HEK293 (cell line): ENCODE data around the gene ARHGEF4.

Source experiments
- CTCF ChIA-PET: fragments of 350-600 bp; formaldehyde crosslinking; extraction: SDS; loops from one replicate; lab custom pipeline; 2021; ENCODE audit warnings: antibody characterized with exemption; lab: Yijun Ruan, JAX
- POLR2A ChIA-PET: fragments of 300-600 bp; formaldehyde crosslinking; extraction: SDS; loops from one replicate; lab custom pipeline; 2020; ENCODE audit warnings: antibody characterized with exemption, inconsistent platforms; lab: Yijun Ruan, JAX
- H3K27ac ChIP-seq: fragments of 200-500 bp; sonication (Bioruptor generic); 2 replicates; pipeline ENCODE4 v1.5.1; 2014; ENCODE audit warnings: low read depth, low read length, control low read depth, inconsistent platforms; ENCODE audit errors: extremely low read depth
- H3K36me3 ChIP-seq, 2 experiments: fragments of 200-500 bp in 1 of 2; sonication (Bioruptor generic) in 1 of 2; 1 replicate in 1 of 2; 2 replicates in 1 of 2; pipeline ENCODE4 v1.5.1; 2014 to 2017; ENCODE audit warnings: inconsistent platforms in 2 of 2, low read length in 2 of 2; ENCODE audit not compliant: control insufficient read depth in 2 of 2, insufficient read depth in 1 of 2
- H3K4me1 ChIP-seq: fragments of 200-500 bp; sonication (Bioruptor generic); 2 replicates; pipeline ENCODE4 v1.5.1; 2014; ENCODE audit warnings: mild to moderate bottlenecking, low read length, inconsistent platforms; ENCODE audit not compliant: control insufficient read depth, insufficient read depth
- H3K4me3 ChIP-seq: 2 replicates; pipeline ENCODE4 v1.5.1; 2011; ENCODE audit warnings: low read depth, mild to moderate bottlenecking, control low read depth, low read length, moderate library complexity
- H3K9me3 ChIP-seq: fragments of 200-500 bp; sonication (Bioruptor generic); 2 replicates; pipeline ENCODE4 v1.5.1; 2014; ENCODE audit warnings: low read depth, low read length, inconsistent platforms; ENCODE audit not compliant: control insufficient read depth, insufficient read depth
- HIC1 ChIP-seq: fragments of 450-650 bp; formaldehyde crosslinking; IDR thresholded peaks from 2 replicates; pipeline ENCODE4 v1.5.1; 2016; ENCODE audit warnings: missing biosample characterization, missing genetic modification characterization
- KLF1 ChIP-seq: fragments of 450-650 bp; formaldehyde crosslinking; IDR thresholded peaks from 2 replicates; pipeline ENCODE4 v1.5.1; 2016; ENCODE audit warnings: missing biosample characterization, missing genetic modification characterization
- OVOL3 ChIP-seq: fragments of 450-650 bp; formaldehyde crosslinking; IDR thresholded peaks from 2 replicates; pipeline ENCODE4 v1.5.1; 2016; ENCODE audit warnings: missing biosample characterization, missing genetic modification characterization
- PATZ1 ChIP-seq: fragments of 450-650 bp; formaldehyde crosslinking; IDR thresholded peaks from 2 replicates; pipeline ENCODE4 v1.5.1; 2016; ENCODE audit warnings: missing biosample characterization, missing genetic modification characterization
- SETDB1 ChIP-seq: IDR thresholded peaks from one replicate; pipeline ENCODE4 v1.6.1; 2017; ENCODE audit warnings: mild to moderate bottlenecking, low read length, moderate library complexity, mixed read lengths; ENCODE audit not compliant: insufficient read length
- SP2 ChIP-seq: fragments of 450-650 bp; formaldehyde crosslinking; IDR thresholded peaks from 2 replicates; pipeline ENCODE4 v1.5.1; 2016; ENCODE audit warnings: missing biosample characterization, missing genetic modification characterization
- TSHZ1 ChIP-seq: fragments of 450-650 bp; formaldehyde crosslinking; IDR thresholded peaks from 2 replicates; pipeline ENCODE4 v1.5.1; 2016; ENCODE audit warnings: missing biosample characterization, missing genetic modification characterization, borderline replicate concordance
- ZNF18 ChIP-seq: fragments of 450-650 bp; formaldehyde crosslinking; IDR thresholded peaks from 2 replicates; pipeline ENCODE4 v1.5.1; 2016; ENCODE audit warnings: missing biosample characterization, missing genetic modification characterization
- ZNF184 ChIP-seq: fragments of 450-650 bp; IDR thresholded peaks from 2 replicates; pipeline ENCODE4 v1.5.1; 2018; ENCODE audit warnings: missing biosample characterization, mild to moderate bottlenecking, missing genetic modification characterization
- ZNF324 ChIP-seq: fragments of 450-650 bp; formaldehyde crosslinking; IDR thresholded peaks from 2 replicates; pipeline ENCODE4 v1.5.1; 2016; ENCODE audit warnings: missing biosample characterization, missing genetic modification characterization
- ZNF362 ChIP-seq: fragments of 450-650 bp; formaldehyde crosslinking; IDR thresholded peaks from 2 replicates; pipeline ENCODE4 v1.5.1; 2016; ENCODE audit warnings: missing biosample characterization, missing genetic modification characterization
- ZNF621 ChIP-seq: fragments of 450-650 bp; formaldehyde crosslinking; IDR thresholded peaks from 2 replicates; pipeline ENCODE4 v1.5.1; 2017; ENCODE audit warnings: missing biosample characterization, missing genetic modification characterization
- ZNF624 ChIP-seq: fragments of 450-650 bp; formaldehyde crosslinking; IDR thresholded peaks from 2 replicates; pipeline ENCODE4 v1.5.1; 2017; ENCODE audit warnings: missing biosample characterization, missing genetic modification characterization
- ZNF654 ChIP-seq: fragments of 450-650 bp; formaldehyde crosslinking; IDR thresholded peaks from 2 replicates; pipeline ENCODE4 v1.5.1; 2016; ENCODE audit warnings: low read depth, missing biosample characterization, missing genetic modification characterization
- ZNF677 ChIP-seq: fragments of 450-650 bp; IDR thresholded peaks from 2 replicates; pipeline ENCODE4 v1.5.0; 2018; ENCODE audit warnings: missing biosample characterization, mild to moderate bottlenecking, missing genetic modification characterization, moderate library complexity

ARHGEF4 gene

GRCh38 chr2:130825231-130825965, 11.3 kb upstream of the ARHGEF4 start:
- ChIA-PET CTCF (interaction anchor here (1.5 kb wide), 1 partner anchor 48 kb away, joined by 3 read pairs; no protein-coding TSS in a partner anchor), POLR2A (no interaction called here)
- Histone ChIP-seq H3K36me3 (no peaks in the 10 kb centered on the region), H3K4me1 (no peaks in the 10 kb centered on the region), H3K27ac (no peak overlapping the region), H3K9me3 (no peaks in the 10 kb centered on the region), H3K4me3 (no peak overlapping the region)
- TF ChIP-seq ZNF184 (tag by site-specific recombination), result no peak
- no peak for TF ChIP-seq ZNF677 (tag by site-specific recombination)
- TF ChIP-seq ZNF324 (tag by site-specific recombination), result no peak
- TF ChIP-seq SETDB1, result no peak
- TF ChIP-seq ZNF621 (tag by site-specific recombination), result no peak
- TF ChIP-seq ZNF18 (tag by site-specific recombination), result no peak
- no peak for TF ChIP-seq SP2
- no peak for TF ChIP-seq ZNF654 (tag by site-specific recombination)
- no peak for TF ChIP-seq ZNF362 (tag by site-specific recombination)
- no peak for TF ChIP-seq OVOL3 (tag by site-specific recombination)

GRCh38 chr2:130825966-130826253, 10.8 kb upstream of the ARHGEF4 start:
- ChIA-PET POLR2A (no interaction called here), CTCF (interaction anchor here (1.1 kb wide), 1 partner anchor 28 kb away, joined by 4 read pairs; no protein-coding TSS in a partner anchor)
- H3K36me3 ChIP-seq, result no peaks in the 10 kb centered on the region
- no peak overlapping the region for H3K27ac ChIP-seq
- no peaks in the 10 kb centered on the region for H3K9me3 ChIP-seq
- H3K4me3 ChIP-seq, result no peak overlapping the region
- no peaks in the 10 kb centered on the region for H3K4me1 ChIP-seq
- TF ChIP-seq HIC1 (tag by site-specific recombination) (no peak), PATZ1 (no peak), KLF1 (no peak)

- Histone ChIP-seq H3K4me1 (no peaks in the 10 kb centered on the region), H3K36me3 (no peaks in the 10 kb centered on the region), H3K27ac (no peak overlapping the region)
- TF ChIP-seq ZNF624 (tag by site-specific recombination) (no peak), TSHZ1 (tag by site-specific recombination) (no peak)
- TF ChIP-seq, all 188 proteins: peak for 0
- H3K4me3 ChIP-seq, result no peak overlapping the region
- POLR2A ChIA-PET, result no interaction called here
- CTCF ChIA-PET, result interaction anchor here (1.1 kb wide), 1 partner anchor 29 kb away, joined by 4 read pairs; no protein-coding TSS in a partner anchor
- no peaks in the 10 kb centered on the region for H3K9me3 ChIP-seq
Observed at GRCh38 chr2:130826419-130826818, 10.3 kb upstream of the ARHGEF4 start.
